Neural cell (in vitro differentiated cells): Measurements from ENCODE around the gene RPS6KA1. TPM values are rescaled to one million over a fixed set of nuclear protein-coding genes. Genes with fewer than 3 reads are reported as not detected.

Experiments
- H2AFZ ChIP-seq: fragments of 200-600, 300-800 bp; sonication (generic), shearing (Covaris generic); 2 replicates; pipeline ENCODE4 v1.6.0; 2014; ENCODE audit warnings: low read depth, mild to moderate bottlenecking, antibody characterized with exemption, low read length, moderate library complexity
- H3F3A ChIP-seq: fragments of 200-600 bp; shearing (Covaris generic); 2 replicates; pipeline ENCODE4 v1.6.1; 2016; ENCODE audit warnings: mild to moderate bottlenecking, moderate library complexity, mixed read lengths, antibody characterized with exemption, low read length; ENCODE audit not compliant: insufficient read depth, poor library complexity, severe bottlenecking
- H3K27ac ChIP-seq: fragments of 200-600, 300-800 bp; sonication (generic), shearing (Covaris generic); 2 replicates; pipeline ENCODE4 v1.5.1; 2014; ENCODE audit warnings: mild to moderate bottlenecking, low read length, moderate library complexity
- H3K27me3 ChIP-seq: fragments of 300-800, 200-600 bp; sonication (generic), shearing (Covaris generic); 2 replicates; pipeline ENCODE4 v1.6.0; 2014; ENCODE audit warnings: mild to moderate bottlenecking, low read depth, low read length, moderate library complexity; ENCODE audit not compliant: insufficient read depth
- H3K36me3 ChIP-seq: fragments of 300-800, 200-600 bp; sonication (generic), shearing (Covaris generic); 2 replicates; pipeline ENCODE4 v1.5.1; 2014; ENCODE audit warnings: mild to moderate bottlenecking, antibody characterized with exemption, low read length, moderate library complexity; ENCODE audit not compliant: insufficient read depth
- H3K4me2 ChIP-seq: fragments of 300-800, 200-600 bp; sonication (generic), shearing (Covaris generic); 2 replicates; pipeline ENCODE4 v1.6.0; 2014; ENCODE audit warnings: mild to moderate bottlenecking, low read length
- H3K4me3 ChIP-seq: fragments of 300-800, 200-600 bp; sonication (generic), shearing (Covaris generic); 2 replicates; pipeline ENCODE4 v1.5.1; 2014; ENCODE audit warnings: mild to moderate bottlenecking, low read length, moderate library complexity
- H3K79me2 ChIP-seq: fragments of 200-600 bp; shearing (Covaris generic); replicated peaks from 2 replicates; pipeline ENCODE4 v1.6.0; 2014; ENCODE audit warnings: mild to moderate bottlenecking, low read length, moderate library complexity; ENCODE audit not compliant: insufficient read depth
- H3K9ac ChIP-seq: fragments of 300-800, 200-600 bp; sonication (generic), shearing (Covaris generic); 2 replicates; pipeline ENCODE4 v1.6.1; 2016; ENCODE audit warnings: mild to moderate bottlenecking, low read length, mixed read lengths
- H3K9me2 ChIP-seq: fragments of 200-600 bp; shearing (Covaris generic); 2 replicates; pipeline ENCODE4 v1.6.1; 2016; ENCODE audit warnings: mild to moderate bottlenecking, low read length, mixed read lengths; ENCODE audit not compliant: insufficient read depth
- H3K9me3 ChIP-seq: fragments of 200-600, 300-800 bp; sonication (generic), shearing (Covaris generic); 2 replicates; pipeline ENCODE4 v1.6.1; 2016; ENCODE audit warnings: mild to moderate bottlenecking, mixed run types, low read length, moderate library complexity, mixed read lengths
- H4K20me1 ChIP-seq: fragments of 200-600 bp; shearing (Covaris generic); 2 replicates; pipeline ENCODE4 v1.6.1; 2016; ENCODE audit warnings: mild to moderate bottlenecking, mixed run types; ENCODE audit not compliant: insufficient read depth
- EP300 ChIP-seq: fragments of 450-650 bp; conservative IDR thresholded peaks from 2 replicates; pipeline ENCODE4 v1.6.1; 2014; ENCODE audit warnings: antibody characterized with exemption, mild to moderate bottlenecking, moderate library complexity; ENCODE audit not compliant: poor library complexity, severe bottlenecking
- EZH2 ChIP-seq: fragments of 200-600, 300-800 bp; shearing (Covaris generic), sonication (generic); IDR thresholded peaks from 2 replicates; pipeline ENCODE4 v1.6.1; 2014; ENCODE audit warnings: antibody characterized with exemption, low read length, borderline replicate concordance, mild to moderate bottlenecking; ENCODE audit not compliant: insufficient read depth, poor library complexity, severe bottlenecking
- MXI1 ChIP-seq: fragments of 450-650 bp; conservative IDR thresholded peaks from 2 replicates; pipeline ENCODE4 v1.6.1; 2014; ENCODE audit warnings: antibody characterized with exemption, mild to moderate bottlenecking; ENCODE audit not compliant: poor library complexity, severe bottlenecking
- POLR2AphosphoS5 ChIP-seq: IDR thresholded peaks from 2 replicates; pipeline ENCODE4 v1.6.1; 2012
- RAD21 ChIP-seq: fragments of 450-650 bp; conservative IDR thresholded peaks from 2 replicates; pipeline ENCODE4 v1.6.1; 2014; ENCODE audit warnings: antibody characterized with exemption, mild to moderate bottlenecking, moderate library complexity
- SMC3 ChIP-seq: fragments of 450-650 bp; conservative IDR thresholded peaks from 2 replicates; pipeline ENCODE4 v1.6.1; 2014; ENCODE audit warnings: antibody characterized with exemption, mild to moderate bottlenecking, moderate library complexity; ENCODE audit not compliant: poor library complexity
- TAF1 ChIP-seq: IDR thresholded peaks from 2 replicates; pipeline ENCODE4 v1.6.1; 2012; ENCODE audit warnings: low read depth
- polyA plus RNA-seq: library from polyadenylated mRNA; depleted of rRNA; stranded (reverse); fragments of >200 nt; gene quantifications from 2 replicates; pipeline ENCODE4 v1.2.3, GENCODE V29; 2014
- TF ChIP-seq, protein P1 (sequence below): fragments of 450-650 bp; IDR thresholded peaks from 2 replicates; pipeline ENCODE4 v1.5.1; 2014; ENCODE audit warnings: antibody characterized with exemption, mild to moderate bottlenecking, moderate library complexity; ENCODE audit not compliant: poor library complexity, severe bottlenecking
- TF ChIP-seq, protein P2 (sequence below): IDR thresholded peaks from 2 replicates; pipeline ENCODE4 v1.6.1; 2012; ENCODE audit warnings: borderline replicate concordance

The RPS6KA1 gene
- polyA plus RNA-seq, 1 donor from 2014 or later, result 4.9 TPM

DNA sequence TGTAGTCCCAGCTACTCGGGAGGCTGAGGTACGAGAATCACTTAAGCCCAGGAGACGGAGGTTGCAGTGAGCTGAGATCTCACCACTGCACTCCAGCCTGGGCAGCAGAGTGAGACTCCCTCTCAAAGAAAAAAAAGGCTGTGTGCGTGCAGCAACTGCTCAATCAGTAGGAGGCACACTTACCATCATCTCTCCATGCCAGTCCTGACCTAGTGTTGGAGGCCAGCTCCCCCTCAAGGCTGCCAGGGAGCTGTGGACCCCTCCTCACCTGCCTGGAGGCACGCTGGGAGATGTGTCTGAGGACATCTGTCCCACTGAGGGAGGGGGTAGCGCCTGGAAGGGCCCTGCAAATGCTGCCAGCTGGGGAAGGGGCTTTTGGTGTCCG, 11.9 kb downstream of the RPS6KA1 start:
- no peak overlapping the region for H3K9ac ChIP-seq
- H3K27ac ChIP-seq, result no peak overlapping the region
- no peaks in the 10 kb centered on the region for H3F3A ChIP-seq
- H3K36me3 ChIP-seq, result no peaks in the 10 kb centered on the region
- no peak overlapping the region for H3K4me3 ChIP-seq
- H3K9me2 ChIP-seq, result no peaks in the 10 kb centered on the region
- no peak overlapping the region for H2AFZ ChIP-seq
- TF ChIP-seq SMC3 (no peak), RAD21 (no peak), TAF1 (no peak), POLR2AphosphoS5 (no peak), EP300 (no peak), EZH2 (no peak), MXI1 (no peak)
- TF ChIP-seq, protein P1, sequence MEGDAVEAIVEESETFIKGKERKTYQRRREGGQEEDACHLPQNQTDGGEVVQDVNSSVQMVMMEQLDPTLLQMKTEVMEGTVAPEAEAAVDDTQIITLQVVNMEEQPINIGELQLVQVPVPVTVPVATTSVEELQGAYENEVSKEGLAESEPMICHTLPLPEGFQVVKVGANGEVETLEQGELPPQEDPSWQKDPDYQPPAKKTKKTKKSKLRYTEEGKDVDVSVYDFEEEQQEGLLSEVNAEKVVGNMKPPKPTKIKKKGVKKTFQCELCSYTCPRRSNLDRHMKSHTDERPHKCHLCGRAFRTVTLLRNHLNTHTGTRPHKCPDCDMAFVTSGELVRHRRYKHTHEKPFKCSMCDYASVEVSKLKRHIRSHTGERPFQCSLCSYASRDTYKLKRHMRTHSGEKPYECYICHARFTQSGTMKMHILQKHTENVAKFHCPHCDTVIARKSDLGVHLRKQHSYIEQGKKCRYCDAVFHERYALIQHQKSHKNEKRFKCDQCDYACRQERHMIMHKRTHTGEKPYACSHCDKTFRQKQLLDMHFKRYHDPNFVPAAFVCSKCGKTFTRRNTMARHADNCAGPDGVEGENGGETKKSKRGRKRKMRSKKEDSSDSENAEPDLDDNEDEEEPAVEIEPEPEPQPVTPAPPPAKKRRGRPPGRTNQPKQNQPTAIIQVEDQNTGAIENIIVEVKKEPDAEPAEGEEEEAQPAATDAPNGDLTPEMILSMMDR, result no peak
- TF ChIP-seq, protein P2, sequence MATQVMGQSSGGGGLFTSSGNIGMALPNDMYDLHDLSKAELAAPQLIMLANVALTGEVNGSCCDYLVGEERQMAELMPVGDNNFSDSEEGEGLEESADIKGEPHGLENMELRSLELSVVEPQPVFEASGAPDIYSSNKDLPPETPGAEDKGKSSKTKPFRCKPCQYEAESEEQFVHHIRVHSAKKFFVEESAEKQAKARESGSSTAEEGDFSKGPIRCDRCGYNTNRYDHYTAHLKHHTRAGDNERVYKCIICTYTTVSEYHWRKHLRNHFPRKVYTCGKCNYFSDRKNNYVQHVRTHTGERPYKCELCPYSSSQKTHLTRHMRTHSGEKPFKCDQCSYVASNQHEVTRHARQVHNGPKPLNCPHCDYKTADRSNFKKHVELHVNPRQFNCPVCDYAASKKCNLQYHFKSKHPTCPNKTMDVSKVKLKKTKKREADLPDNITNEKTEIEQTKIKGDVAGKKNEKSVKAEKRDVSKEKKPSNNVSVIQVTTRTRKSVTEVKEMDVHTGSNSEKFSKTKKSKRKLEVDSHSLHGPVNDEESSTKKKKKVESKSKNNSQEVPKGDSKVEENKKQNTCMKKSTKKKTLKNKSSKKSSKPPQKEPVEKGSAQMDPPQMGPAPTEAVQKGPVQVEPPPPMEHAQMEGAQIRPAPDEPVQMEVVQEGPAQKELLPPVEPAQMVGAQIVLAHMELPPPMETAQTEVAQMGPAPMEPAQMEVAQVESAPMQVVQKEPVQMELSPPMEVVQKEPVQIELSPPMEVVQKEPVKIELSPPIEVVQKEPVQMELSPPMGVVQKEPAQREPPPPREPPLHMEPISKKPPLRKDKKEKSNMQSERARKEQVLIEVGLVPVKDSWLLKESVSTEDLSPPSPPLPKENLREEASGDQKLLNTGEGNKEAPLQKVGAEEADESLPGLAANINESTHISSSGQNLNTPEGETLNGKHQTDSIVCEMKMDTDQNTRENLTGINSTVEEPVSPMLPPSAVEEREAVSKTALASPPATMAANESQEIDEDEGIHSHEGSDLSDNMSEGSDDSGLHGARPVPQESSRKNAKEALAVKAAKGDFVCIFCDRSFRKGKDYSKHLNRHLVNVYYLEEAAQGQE, result no peak
- H3K9me3 ChIP-seq, result no peaks in the 10 kb centered on the region
- H4K20me1 ChIP-seq, result no peaks in the 10 kb centered on the region
- H3K27me3 ChIP-seq, result no peaks in the 10 kb centered on the region
- H3K4me2 ChIP-seq, result no peak overlapping the region
- H3K79me2 ChIP-seq, result no peaks in the 10 kb centered on the region

- H3K9me2 ChIP-seq, result no peaks in the 10 kb centered on the region
- no peaks in the 10 kb centered on the region for H3K9me3 ChIP-seq
- H3K36me3 ChIP-seq, result no peaks in the 10 kb centered on the region
- no peak overlapping the region for H3K27ac ChIP-seq
- no peak overlapping the region for H3K9ac ChIP-seq
- no peaks in the 10 kb centered on the region for H3K79me2 ChIP-seq
- H3K4me3 ChIP-seq, result no peak overlapping the region
- H2AFZ ChIP-seq, result no peak overlapping the region
- no peak overlapping the region for H3K4me2 ChIP-seq
- no peaks in the 10 kb centered on the region for H4K20me1 ChIP-seq
- TF ChIP-seq POLR2AphosphoS5 (no peak), SMC3 (no peak), MXI1 (no peak), EP300 (no peak), EZH2 (no peak), TAF1 (no peak), RAD21 (no peak)
- TF ChIP-seq, protein P1, result no peak
- TF ChIP-seq, protein P2, result no peak
- no peaks in the 10 kb centered on the region for H3F3A ChIP-seq
- H3K27me3 ChIP-seq, result no peaks in the 10 kb centered on the region
These were observed 12.5 kb downstream of the RPS6KA1 start for GRCh38 chr1:26541816-26542711.
